Mammary epithelial cell (primary cell): ENCODE measurements around the gene NFYA.
A peak's percentile ranks its signal among the peaks of the same experiment; 100 is the strongest.

Experiments
- EZH2 ChIP-seq: IDR thresholded peaks from 2 replicates; pipeline ENCODE4 v1.6.1; 2012; ENCODE audit warnings: low read length, inconsistent platforms, borderline replicate concordance
- TF ChIP-seq, protein P1 (sequence below), 2 donors: IDR thresholded peaks in 1 of 2; conservative IDR thresholded peaks in 1 of 2; 2 replicates each; pipeline ENCODE4 v1.5.1; 2011 to 2012; ENCODE audit warnings: inconsistent platforms in 2 of 2, low read length in 2 of 2, mild to moderate bottlenecking in 2 of 2, control low read depth in 1 of 2, low read depth in 1 of 2; ENCODE audit not compliant: insufficient read depth in 1 of 2; ENCODE audit errors: extremely low read depth in 1 of 2

DNA sequence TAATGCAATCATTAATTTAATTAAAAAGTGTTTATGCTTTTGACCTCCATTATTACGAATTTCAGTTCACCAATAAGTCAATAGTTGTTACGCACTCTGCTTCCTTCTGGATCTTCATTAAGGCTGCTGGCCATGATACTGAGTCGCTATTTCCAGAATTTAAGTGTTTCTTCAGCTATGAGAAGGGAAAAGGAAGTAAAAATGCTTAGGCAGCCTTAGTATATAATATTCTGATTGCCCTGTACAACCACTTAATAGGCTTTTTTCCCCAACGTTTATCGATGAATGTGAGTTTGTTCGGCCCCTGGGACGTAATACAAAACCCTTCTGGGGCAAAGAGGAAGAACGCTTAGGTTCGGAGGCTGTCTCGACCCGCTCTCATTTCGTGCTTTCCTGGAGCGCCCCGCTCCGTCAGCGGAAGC is 1.3 kb upstream of the NFYA start:
- TF ChIP-seq, protein P1, sequence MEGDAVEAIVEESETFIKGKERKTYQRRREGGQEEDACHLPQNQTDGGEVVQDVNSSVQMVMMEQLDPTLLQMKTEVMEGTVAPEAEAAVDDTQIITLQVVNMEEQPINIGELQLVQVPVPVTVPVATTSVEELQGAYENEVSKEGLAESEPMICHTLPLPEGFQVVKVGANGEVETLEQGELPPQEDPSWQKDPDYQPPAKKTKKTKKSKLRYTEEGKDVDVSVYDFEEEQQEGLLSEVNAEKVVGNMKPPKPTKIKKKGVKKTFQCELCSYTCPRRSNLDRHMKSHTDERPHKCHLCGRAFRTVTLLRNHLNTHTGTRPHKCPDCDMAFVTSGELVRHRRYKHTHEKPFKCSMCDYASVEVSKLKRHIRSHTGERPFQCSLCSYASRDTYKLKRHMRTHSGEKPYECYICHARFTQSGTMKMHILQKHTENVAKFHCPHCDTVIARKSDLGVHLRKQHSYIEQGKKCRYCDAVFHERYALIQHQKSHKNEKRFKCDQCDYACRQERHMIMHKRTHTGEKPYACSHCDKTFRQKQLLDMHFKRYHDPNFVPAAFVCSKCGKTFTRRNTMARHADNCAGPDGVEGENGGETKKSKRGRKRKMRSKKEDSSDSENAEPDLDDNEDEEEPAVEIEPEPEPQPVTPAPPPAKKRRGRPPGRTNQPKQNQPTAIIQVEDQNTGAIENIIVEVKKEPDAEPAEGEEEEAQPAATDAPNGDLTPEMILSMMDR (conservative IDR thresholded peaks at IDR 0.05 in 1 of 2, IDR thresholded peaks at IDR 0.05 in 1 of 2; ENCODE audit: extremely low read depth in 1 of 2, insufficient read depth in 1 of 2, low read depth in 1 of 2, low read length in 2 of 2): peak in 1 of 2 donors; percentile 19
- no peak for TF ChIP-seq EZH2
